ENCODE results near the gene AKT3. TPM values are rescaled to one million over a fixed set of nuclear protein-coding genes. Genes with fewer than 3 reads are reported as not detected.

The AKT3 gene
- total and polyA plus RNA-seq, 2 of the 8 experiments (the other 6 are each of a cell fraction or from before 2014, with no cell fraction given), result 6.0 to 36.4 TPM

GRCh38 chr1:243731974-243732625, 117.9 kb downstream of the AKT3 start:
- Histone ChIP-seq H3K36me3 (ENCODE audit: control insufficient read depth in 2 of 4, insufficient read depth in 4 of 4, low read length in 3 of 4) (no peaks in the 10 kb centered on the region), H2BK15ac (ENCODE audit: low read length) (no peak overlapping the region), H4K91ac (replicated peaks; ENCODE audit: insufficient read length, low read length) (peak overlapping the region; percentile 61), H2BK12ac (ENCODE audit: low read depth, low read length) (peak overlapping the region; percentile 82), H3K14ac (ENCODE audit: insufficient read length) (no peak overlapping the region), H2BK5ac (ENCODE audit: low read depth, low read length) (peak overlapping the region; percentile 76; the same call in 1 of the 2 replicates), H3K18ac (ENCODE audit: extremely low read depth, low read length) (no peak overlapping the region), H2BK20ac (ENCODE audit: low read length) (no peak overlapping the region), H3K56ac (replicated peaks; ENCODE audit: insufficient read length, low read depth, low read length) (no peak overlapping the region), H3K4ac (replicated peaks; ENCODE audit: insufficient read length, low read depth, low read length) (peak overlapping the region; percentile 63), H3K27ac (ENCODE audit: low read depth, low read length) (no peak overlapping the region), H2AFZ (ENCODE audit: low read length) (no peak overlapping the region), H3K9ac (replicated peaks in 1 of 4; ENCODE audit: extremely low read depth in 1 of 4, low read depth in 3 of 4, low read length in 3 of 4) (no peak overlapping the region), H3K23ac (ENCODE audit: insufficient read length) (no peak overlapping the region), H2BK120ac (replicated peaks; ENCODE audit: low read depth, low read length) (peak overlapping the region; percentile 72), H3K9me3 (ENCODE audit: insufficient read depth in 2 of 2, low read depth in 1 of 2, low read length in 1 of 2) (no peaks in the 10 kb centered on the region; a peak in 1 of 4 replicates), H3K4me3 (ENCODE audit: extremely low read depth in 1 of 4, insufficient read depth in 2 of 4, low read depth in 3 of 4, low read length in 4 of 4) (no peak overlapping the region), H2AK5ac (ENCODE audit: low read depth, low read length) (peak overlapping the region; percentile 84), H3K4me2 (ENCODE audit: insufficient read depth in 1 of 2, low read depth in 2 of 2, low read length in 2 of 2) (no peak overlapping the region), H3K4me1 (replicated peaks in 1 of 4; ENCODE audit: control insufficient read depth in 3 of 4, insufficient read depth in 4 of 4, low read length in 3 of 4) (peaks cover 0 to 13% (median 11%) of the 10 kb centered on the region in 4 experiments; a peak in 5 of 7 replicates), H4K20me1 (replicated peaks in 1 of 2; ENCODE audit: control insufficient read depth in 1 of 2, insufficient read depth in 2 of 2, low read length in 2 of 2) (no peaks in the 10 kb centered on the region), H3K79me2 (ENCODE audit: control insufficient read depth in 1 of 2, insufficient read depth in 2 of 2, low read length in 2 of 2) (peaks cover 0 to 2% of the 10 kb centered on the region in 2 experiments; a peak in 1 of 4 replicates), H4K8ac (ENCODE audit: extremely low read depth, insufficient read depth, low read length) (no peak overlapping the region), H4K5ac (ENCODE audit: insufficient read length, low read depth, low read length) (no peak overlapping the region), H3K27me3 (replicated peaks in 1 of 4; ENCODE audit: control insufficient read depth in 3 of 4, extremely low read depth in 1 of 4, insufficient read depth in 3 of 4, low read length in 3 of 4) (no peaks in the 10 kb centered on the region), H3K79me1 (ENCODE audit: low read depth, low read length) (no peaks in the 10 kb centered on the region), H3K23me2 (ENCODE audit: low read depth, low read length) (no peaks in the 10 kb centered on the region)
- DNase-seq (ENCODE audit: low read depth in 1 of 2, low spot score in 2 of 2) (no peak), FAIRE-seq (no peak)
- ChIA-PET POLR2A (ENCODE audit: partially characterized antibody) (no interaction called here), CTCF (ENCODE audit: partially characterized antibody) (interaction anchor here (1.0 to 2.6 kb wide), 5 partner anchors 8 to 19 kb away, joined by 3 to 14 read pairs (median 5); no protein-coding TSS in a partner anchor)
- WGBS, 2 experiments (ENCODE audit: extremely low coverage in 1 of 2, insufficient coverage in 1 of 2, insufficient read length in 1 of 2, insufficient replicate concordance in 2 of 2, low coverage in 1 of 2, low lambda C conversion rate in 2 of 2, missing lambda C conversion rate in 1 of 2), result 77 to 100% methylated on average over 1 to 5 of the region's 5 CpGs
- TF ChIP-seq ZNF274 (IDR thresholded peaks at IDR 0.05; ENCODE audit: borderline replicate concordance, extremely low read depth, low read length) (no peak), CBX8 (IDR thresholded peaks at IDR 0.05; ENCODE audit: borderline replicate concordance, low read depth, low read length) (no peak), RBBP5 (IDR thresholded peaks at IDR 0.05; ENCODE audit: borderline replicate concordance, low read depth, low read length) (no peak), NRF1 (IDR thresholded peaks at IDR 0.05; ENCODE audit: low read depth, low read length) (no peak), CBX5 (IDR thresholded peaks at IDR 0.05; ENCODE audit: low read depth, low read length) (no peak)
- TF ChIP-seq, protein P1, sequence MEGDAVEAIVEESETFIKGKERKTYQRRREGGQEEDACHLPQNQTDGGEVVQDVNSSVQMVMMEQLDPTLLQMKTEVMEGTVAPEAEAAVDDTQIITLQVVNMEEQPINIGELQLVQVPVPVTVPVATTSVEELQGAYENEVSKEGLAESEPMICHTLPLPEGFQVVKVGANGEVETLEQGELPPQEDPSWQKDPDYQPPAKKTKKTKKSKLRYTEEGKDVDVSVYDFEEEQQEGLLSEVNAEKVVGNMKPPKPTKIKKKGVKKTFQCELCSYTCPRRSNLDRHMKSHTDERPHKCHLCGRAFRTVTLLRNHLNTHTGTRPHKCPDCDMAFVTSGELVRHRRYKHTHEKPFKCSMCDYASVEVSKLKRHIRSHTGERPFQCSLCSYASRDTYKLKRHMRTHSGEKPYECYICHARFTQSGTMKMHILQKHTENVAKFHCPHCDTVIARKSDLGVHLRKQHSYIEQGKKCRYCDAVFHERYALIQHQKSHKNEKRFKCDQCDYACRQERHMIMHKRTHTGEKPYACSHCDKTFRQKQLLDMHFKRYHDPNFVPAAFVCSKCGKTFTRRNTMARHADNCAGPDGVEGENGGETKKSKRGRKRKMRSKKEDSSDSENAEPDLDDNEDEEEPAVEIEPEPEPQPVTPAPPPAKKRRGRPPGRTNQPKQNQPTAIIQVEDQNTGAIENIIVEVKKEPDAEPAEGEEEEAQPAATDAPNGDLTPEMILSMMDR (IDR thresholded peaks at IDR 0.05; ENCODE audit: control extremely low read depth in 1 of 3, insufficient read depth in 1 of 3, low read depth in 1 of 3, low read length in 3 of 3), result no peak

Data from H1 (cell line).